Natural killer cell (primary cell): ENCODE measurements around the gene ZNF490. TPM values are rescaled to one million over a fixed set of nuclear protein-coding genes. Genes with fewer than 3 reads are reported as not detected.

ENCODE experiments used
- ATAC-seq, 3 donors: fragments of 150-1000 bp in 2 of 3; fragments of 200-7000 bp in 1 of 3; cut with Tn5 transposase; 1 replicate in 1 of 3; 2 replicates in 2 of 3; pipeline ENCODE4 v1.10.0; 2021; ENCODE audit warnings: mild to moderate bottlenecking in 2 of 3, moderate library complexity in 2 of 3
- DNase-seq, 2 donors: peaks; one replicate each; pipeline versions ENCODE4 v3.0.0 to v3.0.0-alpha.2; 2013 to 2021; ENCODE audit warnings: mixed read lengths in 1 of 2
- H3K27ac ChIP-seq: one replicate; pipeline ENCODE4 v1.5.1; 2013; ENCODE audit warnings: mild to moderate bottlenecking, low read length
- H3K27me3 ChIP-seq: one replicate; pipeline ENCODE4 v1.6.1; 2013; ENCODE audit warnings: low read length; ENCODE audit not compliant: control insufficient read depth, insufficient read depth
- H3K36me3 ChIP-seq: one replicate; pipeline ENCODE4 v1.6.1; 2013; ENCODE audit warnings: low read length; ENCODE audit not compliant: control insufficient read depth, insufficient read depth
- H3K4me1 ChIP-seq: one replicate; pipeline ENCODE4 v1.6.1; 2013; ENCODE audit warnings: low read length; ENCODE audit not compliant: control insufficient read depth, insufficient read depth
- H3K4me3 ChIP-seq: one replicate; pipeline ENCODE4 v1.5.1; 2013; ENCODE audit warnings: low read length
- H3K9me3 ChIP-seq: one replicate; pipeline ENCODE4 v1.6.1; 2013; ENCODE audit warnings: low read length; ENCODE audit not compliant: control insufficient read depth, insufficient read depth
- H3K27ac Mint-ChIP-seq, 2 donors: one replicate each; pipeline ENCODE4 v1.8.0; 2022; ENCODE audit warnings: mild to moderate bottlenecking in 2 of 2, mixed read lengths in 2 of 2, moderate library complexity in 1 of 2
- H3K27me3 Mint-ChIP-seq, 2 donors: one replicate each; pipeline ENCODE4 v1.8.0; 2022; ENCODE audit warnings: low read depth in 2 of 2, mixed read lengths in 2 of 2
- H3K36me3 Mint-ChIP-seq: one replicate; pipeline ENCODE4 v1.8.0; 2022; ENCODE audit warnings: mixed read lengths
- H3K4me1 Mint-ChIP-seq, 2 donors: one replicate each; pipeline ENCODE4 v1.8.0; 2022; ENCODE audit warnings: mixed read lengths in 2 of 2
- H3K4me3 Mint-ChIP-seq: one replicate; pipeline ENCODE4 v1.8.0; 2022; ENCODE audit warnings: mild to moderate bottlenecking, moderate library complexity, mixed read lengths
- H3K9me3 Mint-ChIP-seq, 2 donors: one replicate each; pipeline ENCODE4 v1.8.0; 2022; ENCODE audit warnings: mixed read lengths in 2 of 2
- whole genome bisulfite sequencing: methylation state at CpG from one replicate; pipeline ENCODE4 v1.1.7; 2013; ENCODE audit warnings: missing lambda C conversion rate; ENCODE audit not compliant: insufficient coverage; 5-methylcytosine and 5-hydroxymethylcytosine counted together
- intact Hi-C: fragments of 100-400 bp; cut with micrococcal nuclease; formaldehyde crosslinking; loops from one replicate; pipeline ENCODE4 v1.14.2; 2022
- total RNA-seq, 4 donors: library from RNA; stranded (reverse); fragments of 120-200 nt in 1 of 4; gene quantifications; one replicate each; pipeline versions ENCODE4 v1.2.3 to v1.2.4, GENCODE V29; 2013 to 2022
- TF ChIP-seq, protein P1 (sequence below): fragments of 200-600 bp; IDR thresholded peaks from one replicate; pipeline ENCODE4 v1.8.0; 2022; ENCODE audit warnings: antibody characterized with exemption

ZNF490 gene
- total RNA-seq, 3 donors from 2014 or later (not counting 1 experiment from before 2014, with no cell fraction given), result 12.0 to 21.4 (median 20.9) TPM

DNA sequence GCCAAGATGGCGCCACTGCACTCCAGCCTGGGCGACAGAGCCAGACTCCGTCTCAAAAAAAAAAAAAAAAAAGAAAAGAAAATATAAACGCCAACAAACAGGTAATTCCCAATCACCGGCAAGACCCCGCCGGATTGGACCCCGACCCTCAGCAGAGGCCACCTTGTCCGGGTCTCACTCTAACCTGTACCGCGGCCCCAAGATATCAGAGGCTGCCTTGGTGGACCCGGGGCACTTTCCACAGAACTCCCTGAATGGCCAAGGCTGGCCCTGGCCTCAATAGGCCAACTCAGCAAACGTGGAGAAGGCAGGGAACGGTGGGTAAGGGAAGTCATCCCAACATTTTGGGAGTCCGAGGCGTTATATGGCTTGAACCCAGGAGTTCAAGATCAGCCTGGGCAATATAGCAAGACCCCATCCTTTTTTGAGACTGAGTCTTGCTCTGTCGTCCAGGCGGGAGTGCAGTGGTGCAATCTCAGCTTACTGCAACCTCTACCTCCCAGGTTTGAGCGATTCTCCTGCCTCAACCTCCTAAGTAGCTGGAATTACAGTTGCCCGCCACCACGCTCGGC, 28.1 kb upstream of the ZNF490 start:
- no peak overlapping the region for H3K4me3 Mint-ChIP-seq
- no peaks in the 10 kb centered on the region for H3K36me3 ChIP-seq
- no peaks in the 10 kb centered on the region for H3K9me3 ChIP-seq
- TF ChIP-seq, protein P1, sequence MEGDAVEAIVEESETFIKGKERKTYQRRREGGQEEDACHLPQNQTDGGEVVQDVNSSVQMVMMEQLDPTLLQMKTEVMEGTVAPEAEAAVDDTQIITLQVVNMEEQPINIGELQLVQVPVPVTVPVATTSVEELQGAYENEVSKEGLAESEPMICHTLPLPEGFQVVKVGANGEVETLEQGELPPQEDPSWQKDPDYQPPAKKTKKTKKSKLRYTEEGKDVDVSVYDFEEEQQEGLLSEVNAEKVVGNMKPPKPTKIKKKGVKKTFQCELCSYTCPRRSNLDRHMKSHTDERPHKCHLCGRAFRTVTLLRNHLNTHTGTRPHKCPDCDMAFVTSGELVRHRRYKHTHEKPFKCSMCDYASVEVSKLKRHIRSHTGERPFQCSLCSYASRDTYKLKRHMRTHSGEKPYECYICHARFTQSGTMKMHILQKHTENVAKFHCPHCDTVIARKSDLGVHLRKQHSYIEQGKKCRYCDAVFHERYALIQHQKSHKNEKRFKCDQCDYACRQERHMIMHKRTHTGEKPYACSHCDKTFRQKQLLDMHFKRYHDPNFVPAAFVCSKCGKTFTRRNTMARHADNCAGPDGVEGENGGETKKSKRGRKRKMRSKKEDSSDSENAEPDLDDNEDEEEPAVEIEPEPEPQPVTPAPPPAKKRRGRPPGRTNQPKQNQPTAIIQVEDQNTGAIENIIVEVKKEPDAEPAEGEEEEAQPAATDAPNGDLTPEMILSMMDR, result no peak
- no peaks in the 10 kb centered on the region for H3K9me3 Mint-ChIP-seq
- no peak overlapping the region for H3K4me3 ChIP-seq
- H3K27me3 ChIP-seq, result no peaks in the 10 kb centered on the region
- H3K27ac ChIP-seq, result no peak overlapping the region
- no peak overlapping the region for H3K27ac Mint-ChIP-seq
- peaks cover 11% of the 10 kb centered on the region for H3K4me1 ChIP-seq
- peaks cover 14% of the 10 kb centered on the region in 2 donors for H3K4me1 Mint-ChIP-seq
- WGBS, result 98% methylated on average over 22 of the region's 22 CpGs
- H3K27me3 Mint-ChIP-seq, result no peaks in the 10 kb centered on the region
- H3K36me3 Mint-ChIP-seq, result no peaks in the 10 kb centered on the region
- intact Hi-C loops, result no loop called here
- no peak for DNase-seq
- no peak for ATAC-seq

DNA sequence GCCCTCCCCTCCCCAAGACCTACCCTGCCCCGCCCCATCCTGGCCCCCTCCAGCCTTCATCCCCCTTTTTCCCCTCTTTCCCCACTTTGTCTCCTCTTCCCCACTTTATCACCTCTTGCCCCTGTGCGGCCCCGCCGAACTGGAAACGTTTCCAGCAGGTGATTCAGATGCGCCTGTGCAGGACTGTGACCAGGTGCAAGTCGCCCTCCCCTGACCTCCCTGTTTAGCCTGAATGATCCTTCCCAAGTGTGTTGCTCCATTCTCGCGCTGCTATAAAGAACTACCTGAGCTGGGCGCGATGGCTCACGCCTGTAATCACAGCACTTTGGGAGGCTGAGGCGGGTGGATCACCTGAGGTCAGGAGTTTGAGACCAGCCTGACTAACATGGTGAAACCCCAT, 26.0 kb upstream of the ZNF490 start:
- 98% methylated on average over 12 of the region's 13 CpGs for WGBS
- H3K4me1 ChIP-seq, result peaks cover 11% of the 10 kb centered on the region
- no peaks in the 10 kb centered on the region for H3K27me3 ChIP-seq
- intact Hi-C loops, result no loop called here
- H3K27ac ChIP-seq, result no peak overlapping the region
- H3K9me3 ChIP-seq, result no peaks in the 10 kb centered on the region
- no peaks in the 10 kb centered on the region for H3K36me3 ChIP-seq
- no peak overlapping the region for H3K4me3 ChIP-seq
- DNase-seq, result no peak
- TF ChIP-seq, protein P1, result no peak
- no peak for ATAC-seq
- H3K27ac Mint-ChIP-seq, result no peak overlapping the region
- no peaks in the 10 kb centered on the region for H3K9me3 Mint-ChIP-seq
- no peaks in the 10 kb centered on the region for H3K36me3 Mint-ChIP-seq
- H3K4me1 Mint-ChIP-seq, result peaks cover 14% of the 10 kb centered on the region in 2 donors
- no peaks in the 10 kb centered on the region for H3K27me3 Mint-ChIP-seq
- no peak overlapping the region for H3K4me3 Mint-ChIP-seq

DNA sequence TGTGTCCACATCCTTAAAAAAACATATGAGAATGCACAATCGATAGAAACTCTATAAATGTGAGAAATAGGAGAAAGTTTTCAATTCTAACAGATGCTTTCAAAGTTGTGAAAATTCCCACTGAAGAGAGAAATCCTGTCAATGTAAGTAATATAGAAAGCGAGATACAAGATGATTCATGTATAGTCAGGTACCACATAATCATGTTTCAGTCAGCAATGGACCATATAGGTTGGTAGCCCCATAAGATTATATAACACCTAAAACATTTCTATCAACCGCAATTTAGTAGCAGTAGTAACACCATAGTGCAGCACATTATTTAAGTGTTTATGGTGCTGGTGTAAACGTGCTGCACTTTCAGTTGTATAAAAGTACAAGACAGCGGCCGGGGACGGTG, 18.6 kb upstream of the ZNF490 start:
- H3K27me3 Mint-ChIP-seq, result no peaks in the 10 kb centered on the region
- TF ChIP-seq, protein P1, result no peak
- H3K4me3 ChIP-seq, result no peak overlapping the region
- H3K9me3 ChIP-seq, result peaks cover 10% of the 10 kb centered on the region
- H3K4me1 Mint-ChIP-seq, result peaks cover 0 to 16% of the 10 kb centered on the region in 2 donors
- H3K4me3 Mint-ChIP-seq, result no peak overlapping the region
- peaks cover 43% of the 10 kb centered on the region for H3K36me3 ChIP-seq
- H3K27ac Mint-ChIP-seq, result peak overlapping the region in 1 of 2 donors; percentile 16
- ATAC-seq (no peak), DNase-seq (no peak)
- no peak overlapping the region for H3K27ac ChIP-seq
- 97% methylated on average over 5 of the region's 7 CpGs for WGBS
- no peaks in the 10 kb centered on the region for H3K27me3 ChIP-seq
- no peaks in the 10 kb centered on the region for H3K4me1 ChIP-seq
- peaks cover 0 to 9% of the 10 kb centered on the region in 2 donors for H3K9me3 Mint-ChIP-seq
- intact Hi-C loops, result no loop called here
- peaks cover 16% of the 10 kb centered on the region for H3K36me3 Mint-ChIP-seq
